ENCODE data around the gene KRTAP4-12. TPM values are rescaled to one million over a fixed set of nuclear protein-coding genes. Genes with fewer than 3 reads are reported as not detected.
"Not testable (repeated sequence)": the region's sequence is repeated elsewhere in the genome, so short reads cannot be mapped to it uniquely, and the experiment has no call there.

The KRTAP4-12 gene
- total RNA-seq, 1 donor from 2014 or later, result not detected

DNA sequence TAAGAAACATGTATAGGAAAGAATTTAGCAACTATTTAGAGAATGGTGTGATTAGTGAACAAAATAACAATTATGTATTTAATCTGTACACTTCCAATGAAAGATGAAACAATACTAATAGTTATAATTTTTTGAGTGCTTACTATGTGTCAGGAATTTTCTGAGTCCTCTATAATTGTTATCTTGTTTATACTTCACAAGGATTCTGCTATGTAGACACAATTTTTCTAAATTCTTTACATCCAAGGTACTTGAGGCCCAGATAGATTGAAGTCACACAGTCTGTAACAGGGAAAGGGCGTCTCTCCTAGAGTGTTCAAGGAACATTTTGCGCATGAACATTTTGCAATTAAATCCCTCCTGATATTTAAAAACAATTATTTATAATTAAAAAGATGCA, 1.1 kb upstream of the KRTAP4-12 start:
- no peak for DNase-seq

DNA sequence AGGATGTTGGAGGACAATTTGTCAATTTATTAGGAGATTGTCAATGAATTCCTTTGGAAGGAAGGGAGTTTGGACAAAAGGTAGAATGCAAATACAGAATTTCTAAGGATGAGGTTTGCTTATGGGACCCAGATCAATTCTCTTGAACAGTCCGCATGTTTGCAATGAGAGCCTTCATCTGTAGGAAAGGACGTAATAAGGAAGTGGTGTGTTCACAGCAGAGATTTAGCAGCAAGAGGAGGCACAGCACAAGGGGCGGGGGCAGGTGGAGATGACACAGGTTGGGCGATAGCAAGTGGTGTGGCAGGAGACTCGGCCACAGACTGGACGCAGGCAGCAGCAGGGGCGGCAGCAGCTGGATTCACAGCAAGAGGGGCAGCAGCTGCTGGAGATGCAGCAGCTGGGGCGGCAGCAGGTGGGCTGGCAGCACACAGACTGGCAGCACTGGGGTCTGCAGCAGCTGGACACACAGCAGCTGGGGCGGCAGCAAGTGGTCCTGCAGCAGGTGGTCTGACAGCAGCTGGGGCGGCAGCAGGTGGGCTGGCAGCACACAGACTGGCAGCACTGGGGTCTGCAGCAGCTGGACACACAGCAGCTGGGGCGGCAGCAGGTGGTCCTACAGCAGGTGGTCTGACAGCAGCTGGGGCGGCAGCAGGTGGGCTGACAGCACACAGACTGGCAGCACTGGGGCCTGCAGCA, 541 bp downstream of the KRTAP4-12 start:
- not testable (repeated sequence) for DNase-seq

DNA sequence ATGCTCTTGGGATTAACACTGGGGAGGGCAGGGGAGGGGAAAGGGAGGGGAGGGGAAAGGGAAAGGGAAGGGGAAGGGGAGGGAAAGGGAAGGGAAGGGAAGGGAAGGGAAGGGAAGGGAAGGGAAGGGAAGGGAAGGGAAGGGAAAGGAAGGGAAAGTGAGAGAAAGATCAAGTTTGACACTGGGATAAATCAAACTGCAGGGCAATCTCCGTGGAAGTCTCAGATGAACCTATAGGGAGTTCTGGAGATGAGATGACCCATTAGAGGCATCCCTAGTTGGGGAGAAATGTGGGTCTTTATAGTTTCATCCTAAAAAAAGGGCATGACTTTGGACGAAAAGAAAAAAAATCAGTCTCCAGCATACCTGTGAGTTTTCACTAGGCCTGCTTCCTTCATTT, 2.2 kb downstream of the KRTAP4-12 start:
- DNase-seq, result no peak

DNA sequence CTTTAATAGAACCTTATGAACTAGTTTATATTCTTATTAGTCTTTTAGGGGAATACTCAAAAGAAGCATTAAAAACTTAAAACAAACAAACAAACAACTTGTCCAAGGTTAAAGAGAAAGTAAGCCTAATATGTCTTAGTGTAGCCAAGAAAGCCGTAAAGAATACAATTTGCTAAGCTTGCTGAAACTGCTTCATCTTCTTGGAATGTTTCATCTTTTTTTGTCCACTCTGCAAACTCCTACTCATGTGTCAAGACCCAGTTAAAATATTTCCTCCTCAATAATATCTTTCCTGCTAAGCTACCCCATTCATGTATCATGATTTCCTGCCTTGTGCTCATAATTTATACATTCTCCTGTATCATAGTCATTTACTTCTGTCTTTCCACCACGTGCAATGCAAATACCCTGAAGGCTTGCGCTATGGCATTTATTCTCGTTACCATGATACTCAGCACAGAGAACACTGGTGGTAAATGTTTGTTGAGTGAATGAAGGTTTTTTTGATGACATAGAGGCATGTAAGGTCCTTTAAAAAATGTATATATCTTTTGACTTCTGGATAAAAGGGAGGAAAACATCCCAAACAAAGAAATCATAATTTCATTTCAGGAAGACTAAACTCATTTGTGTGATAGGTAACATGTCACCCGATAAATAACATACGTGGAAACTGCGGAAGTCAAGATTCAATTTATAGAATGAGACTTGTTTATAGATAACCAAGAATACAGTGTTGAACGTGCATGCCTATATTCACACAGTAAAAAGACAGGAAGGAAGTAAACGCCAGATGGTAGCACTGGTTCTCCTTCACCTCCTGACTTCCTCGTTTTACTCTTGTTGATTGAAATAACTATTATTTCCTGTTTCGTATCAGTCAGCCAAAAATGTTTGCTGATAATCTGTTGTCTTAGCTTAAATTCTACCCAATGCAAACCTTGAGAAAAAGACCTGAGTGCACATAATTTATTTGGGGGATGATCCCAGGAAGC, 4.0 kb downstream of the KRTAP4-12 start:
- not testable (repeated sequence) for DNase-seq

DNA sequence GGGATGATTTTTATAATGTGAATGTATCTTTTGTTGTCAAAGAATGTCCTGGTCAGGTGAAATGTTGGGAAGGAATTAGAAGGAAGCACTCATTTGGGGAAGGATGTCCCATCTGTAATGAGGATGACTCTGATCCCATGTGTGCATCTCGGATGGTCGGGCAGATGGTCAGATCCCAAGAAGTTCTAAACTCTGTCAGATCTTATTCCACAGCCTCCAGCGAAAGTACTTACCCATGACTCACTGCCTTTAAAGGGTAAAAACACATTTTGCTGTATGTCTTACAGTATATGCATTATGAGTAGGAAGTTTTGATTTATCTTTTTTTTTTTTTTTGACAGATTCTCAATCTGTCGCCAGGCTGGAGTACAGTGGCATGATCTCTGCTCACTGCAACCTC, 5.3 kb downstream of the KRTAP4-12 start:
- DNase-seq, result no peak

DNA sequence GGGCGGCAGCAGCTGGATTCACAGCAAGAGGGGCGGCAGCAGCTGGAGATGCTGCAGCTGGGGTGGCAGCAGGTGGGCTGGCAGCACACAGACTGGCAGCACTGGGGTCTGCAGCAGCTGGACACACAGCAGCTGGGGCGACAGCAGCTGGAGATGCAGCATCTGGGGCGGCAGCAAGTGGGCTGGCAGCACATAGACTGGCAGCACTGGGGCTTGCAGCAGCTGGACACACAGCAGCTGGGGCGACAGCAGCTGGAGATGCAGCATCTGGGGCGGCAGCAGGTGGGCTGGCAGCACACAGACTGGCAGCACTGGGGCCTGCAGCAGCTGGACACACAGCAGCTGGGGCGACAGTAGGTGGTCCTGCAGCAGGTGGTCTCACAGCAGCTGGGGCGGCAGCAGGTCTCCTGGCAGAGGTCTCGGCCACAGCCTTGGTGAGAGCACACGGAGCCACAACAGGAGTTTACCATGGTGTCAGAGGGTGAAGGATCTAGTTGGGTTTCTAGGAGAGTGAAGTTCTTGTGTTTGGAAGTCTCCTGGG, 6.1 kb downstream of the KRTAP4-12 start, which contains the start of gene KRTAP4-11:
Gene KRTAP4-11 (minus strand): TSS at position 528 of the 541 bp plus-strand sequence. CDS start 58 bp downstream, at position 470.
- not testable (repeated sequence) for DNase-seq

DNA sequence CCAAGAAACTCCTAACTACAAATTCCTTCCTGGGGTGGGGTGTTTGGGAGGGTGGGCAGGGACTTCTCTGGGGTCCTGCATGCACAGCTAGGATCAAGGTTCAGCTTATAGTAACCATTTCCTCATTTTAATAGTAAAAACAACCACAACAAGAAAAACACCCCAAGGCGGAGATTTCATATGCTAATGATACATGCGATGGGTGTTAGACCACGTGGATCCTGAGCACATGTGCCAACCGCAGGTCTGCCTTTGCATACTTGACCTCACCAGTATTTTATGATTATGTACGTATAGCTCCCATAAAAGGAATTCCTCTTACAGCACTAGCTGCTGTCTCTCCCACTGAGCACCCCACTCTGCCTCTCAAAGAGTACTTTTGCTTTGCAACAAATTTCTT, 7.7 kb downstream of the KRTAP4-12 start:
- DNase-seq, result no peak

DNA sequence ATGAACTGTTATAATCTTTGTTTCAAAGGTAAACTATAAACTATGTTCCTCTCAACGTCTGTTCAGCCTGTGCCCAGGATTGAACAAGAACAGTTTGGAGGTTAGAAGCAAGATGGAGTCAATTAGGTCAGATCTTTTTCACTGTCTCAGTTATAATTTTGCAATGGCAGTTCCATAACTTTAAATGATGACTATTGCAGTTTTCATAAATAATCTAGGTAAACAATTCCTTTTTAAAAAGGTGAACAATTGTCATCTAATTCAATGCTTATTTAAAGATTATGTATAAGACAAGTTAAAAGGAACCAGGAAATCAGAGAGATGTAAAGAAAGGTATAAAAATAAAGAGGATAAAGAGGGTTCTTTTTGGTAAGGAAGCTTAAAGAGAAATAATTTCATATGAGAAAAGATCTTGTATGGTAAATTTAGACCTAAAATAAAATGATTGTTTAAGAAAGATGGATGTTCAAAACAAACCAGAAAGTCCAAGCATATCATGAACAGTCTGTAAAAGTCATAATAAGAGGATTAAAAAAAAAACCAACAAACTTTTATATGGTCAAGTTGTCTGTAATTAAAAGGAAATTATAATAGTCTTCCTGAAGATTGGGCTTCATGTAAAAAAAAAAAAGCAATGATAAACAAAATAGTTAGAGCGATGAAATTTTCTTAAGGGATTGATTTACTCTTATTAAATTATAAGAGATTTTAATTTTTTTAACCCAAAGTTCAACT, 12.7 kb downstream of the KRTAP4-12 start:
- DNase-seq, result no peak

DNA sequence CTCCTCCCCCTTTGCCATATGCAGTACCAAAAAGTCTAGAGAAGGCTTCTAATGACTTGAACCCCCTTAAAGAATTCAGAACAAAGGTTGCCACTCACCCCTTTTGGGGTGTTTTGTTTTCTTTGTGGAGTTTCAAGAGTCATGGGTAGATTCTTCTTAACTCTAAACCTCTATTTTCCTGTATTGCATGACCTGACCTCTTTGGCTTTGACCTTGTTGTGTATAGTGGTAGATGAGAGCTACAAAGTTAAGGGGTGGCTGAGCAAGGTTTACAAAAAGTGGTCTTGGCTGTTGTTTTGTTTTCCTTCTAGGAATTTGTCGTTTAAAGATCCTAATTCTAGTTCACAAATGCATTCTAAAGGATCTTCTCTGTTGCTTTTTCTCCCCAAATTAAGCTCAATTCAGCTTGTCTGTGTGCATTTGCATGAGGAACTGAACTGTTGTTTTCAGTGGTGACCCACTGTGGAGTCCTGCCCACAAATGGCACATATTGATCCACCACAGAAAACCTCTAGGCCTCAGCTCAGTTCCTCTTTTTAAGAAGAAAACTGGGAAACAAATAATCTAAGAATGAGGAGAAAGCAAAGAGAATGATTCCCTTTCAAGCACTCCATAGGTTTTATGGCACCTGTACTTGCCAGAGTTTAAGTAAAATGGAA, 15.1 kb downstream of the KRTAP4-12 start:
- DNase-seq, result not testable (repeated sequence)

DNA sequence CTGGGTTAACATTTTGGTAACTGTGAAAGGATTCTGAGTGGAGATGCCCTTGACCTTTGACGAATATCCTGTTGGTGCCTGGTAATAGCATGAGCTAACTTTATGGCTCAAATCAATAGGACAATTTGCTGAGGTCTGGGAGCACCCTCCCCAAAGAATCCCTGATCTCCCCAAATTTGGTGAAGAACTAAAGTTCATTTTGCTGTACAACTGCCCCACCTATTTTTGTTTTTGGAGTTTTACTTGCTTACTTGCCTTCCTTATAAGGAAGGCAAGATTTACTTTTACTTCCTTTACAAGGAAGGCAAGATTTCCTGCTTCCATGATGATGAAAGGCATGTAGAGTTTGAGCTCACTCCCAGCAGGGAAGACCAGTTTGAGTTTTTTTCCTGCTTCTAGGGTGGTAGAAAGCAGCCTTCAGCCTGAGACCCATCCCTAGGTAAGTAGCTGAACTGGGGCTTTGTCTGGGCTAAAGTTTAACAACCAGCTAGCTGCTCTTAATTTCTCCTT, 16.0 kb downstream of the KRTAP4-12 start:
- no peak for DNase-seq

DNA sequence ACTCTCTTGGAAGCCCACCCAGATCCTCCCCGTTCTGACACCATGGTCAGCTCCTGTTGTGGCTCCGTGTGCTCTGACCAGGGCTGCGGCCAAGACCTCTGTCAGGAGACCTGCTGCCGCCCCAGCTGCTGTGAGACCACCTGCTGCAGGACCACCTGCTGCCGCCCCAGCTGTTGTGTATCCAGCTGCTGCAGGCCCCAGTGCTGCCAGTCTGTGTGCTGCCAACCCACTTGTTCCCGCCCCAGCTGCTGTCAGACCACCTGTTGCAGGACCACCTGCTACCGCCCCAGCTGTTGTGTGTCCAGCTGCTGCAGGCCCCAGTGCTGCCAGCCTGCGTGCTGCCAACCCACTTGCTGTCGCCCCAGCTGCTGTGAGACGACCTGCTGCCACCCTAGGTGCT, 18.6 kb downstream of the KRTAP4-12 start, which contains the start of gene KRTAP4-9:
Gene KRTAP4-9 (plus strand): TSS at position 43 of the 400 bp plus-strand sequence. CDS start 0 bp downstream, at position 43.
- DNase-seq, result not testable (repeated sequence)

DNA sequence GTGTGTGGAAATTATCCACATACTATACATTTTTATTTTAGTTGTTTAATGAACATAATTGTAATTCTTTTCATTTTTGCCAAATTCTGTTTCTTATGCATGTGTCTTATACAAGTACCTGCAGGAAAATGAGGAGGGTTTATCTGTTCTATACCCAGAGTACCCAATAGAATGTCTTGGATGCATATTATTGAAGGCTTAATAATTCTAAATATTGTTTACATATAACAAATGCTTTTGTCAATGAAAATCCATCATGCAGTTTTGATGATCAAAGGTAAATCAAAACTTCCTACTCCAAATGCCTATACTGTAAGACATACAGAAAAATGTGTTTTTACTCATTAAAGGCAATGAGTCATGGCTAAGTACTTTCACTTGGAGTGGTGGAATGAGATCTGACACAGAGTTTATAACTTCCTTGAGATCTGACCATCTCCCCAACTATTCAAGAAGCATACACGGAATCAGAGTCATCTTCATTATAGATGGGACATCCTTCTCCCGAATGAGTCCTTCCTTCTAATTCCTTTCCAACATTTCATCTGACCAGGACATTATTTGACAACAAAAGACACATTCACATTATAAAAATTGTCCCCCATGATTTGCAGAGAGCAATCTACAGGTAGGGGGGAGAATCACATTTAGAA, 19.5 kb downstream of the KRTAP4-12 start:
- not testable (repeated sequence) for DNase-seq

DNA sequence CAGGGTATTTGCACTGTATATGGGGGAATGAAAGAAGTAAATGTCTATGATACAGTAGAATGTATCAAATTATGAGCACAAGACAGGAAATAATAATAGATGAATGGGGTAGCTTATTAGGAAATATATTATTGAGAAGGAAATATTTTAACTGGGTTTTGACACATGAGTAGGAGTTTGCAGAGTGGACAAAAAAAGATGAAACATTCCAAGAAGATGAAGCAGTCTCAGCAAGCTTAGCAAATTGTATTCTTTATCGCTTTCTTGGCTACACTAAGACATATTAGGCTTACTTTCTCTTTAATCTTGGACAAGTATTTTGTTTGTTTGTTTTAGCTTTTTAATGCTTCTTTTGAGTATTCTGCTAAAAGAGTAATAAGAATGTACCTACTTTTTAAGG, 20.1 kb downstream of the KRTAP4-12 start:
- DNase-seq, result no peak

DNA sequence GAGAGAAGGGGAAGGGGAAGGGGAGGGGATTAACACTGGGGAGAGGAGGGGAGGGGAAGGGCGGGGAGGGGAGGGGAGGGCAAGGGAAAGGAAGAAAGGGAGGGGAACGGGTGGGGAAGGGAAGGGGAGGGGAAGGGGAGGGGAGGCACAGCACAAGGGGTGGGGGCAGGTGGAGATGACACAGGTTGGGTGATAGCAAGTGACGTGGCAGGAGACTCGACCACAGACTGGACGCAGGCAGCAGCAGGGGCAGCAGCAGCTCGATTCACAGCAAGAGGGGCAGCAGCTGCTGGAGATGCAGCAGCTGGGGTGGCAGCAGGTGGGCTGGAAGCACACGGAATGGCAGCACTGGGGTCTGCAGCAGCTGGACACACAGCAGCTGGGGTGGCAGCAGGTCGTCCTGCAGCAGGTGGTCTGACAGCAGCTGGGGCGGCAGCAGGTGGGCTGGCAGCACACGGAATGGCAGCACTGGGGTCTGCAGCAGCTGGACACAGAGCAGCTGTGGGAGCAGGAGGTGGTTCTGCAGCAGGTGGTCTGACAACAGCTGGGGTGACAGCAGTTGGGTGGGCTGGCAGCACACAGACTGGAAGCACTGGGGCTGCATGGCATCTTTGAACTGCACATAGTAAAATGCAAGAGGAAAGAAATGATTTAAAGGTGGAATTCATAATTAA, 22.3 kb downstream of the KRTAP4-12 start, which contains the start of gene KRTAP4-16:
Gene KRTAP4-16 (minus strand): TSS at position 624 of the 674 bp plus-strand sequence. CDS start 0 bp downstream, at position 624.
- DNase-seq, result no peak

DNA sequence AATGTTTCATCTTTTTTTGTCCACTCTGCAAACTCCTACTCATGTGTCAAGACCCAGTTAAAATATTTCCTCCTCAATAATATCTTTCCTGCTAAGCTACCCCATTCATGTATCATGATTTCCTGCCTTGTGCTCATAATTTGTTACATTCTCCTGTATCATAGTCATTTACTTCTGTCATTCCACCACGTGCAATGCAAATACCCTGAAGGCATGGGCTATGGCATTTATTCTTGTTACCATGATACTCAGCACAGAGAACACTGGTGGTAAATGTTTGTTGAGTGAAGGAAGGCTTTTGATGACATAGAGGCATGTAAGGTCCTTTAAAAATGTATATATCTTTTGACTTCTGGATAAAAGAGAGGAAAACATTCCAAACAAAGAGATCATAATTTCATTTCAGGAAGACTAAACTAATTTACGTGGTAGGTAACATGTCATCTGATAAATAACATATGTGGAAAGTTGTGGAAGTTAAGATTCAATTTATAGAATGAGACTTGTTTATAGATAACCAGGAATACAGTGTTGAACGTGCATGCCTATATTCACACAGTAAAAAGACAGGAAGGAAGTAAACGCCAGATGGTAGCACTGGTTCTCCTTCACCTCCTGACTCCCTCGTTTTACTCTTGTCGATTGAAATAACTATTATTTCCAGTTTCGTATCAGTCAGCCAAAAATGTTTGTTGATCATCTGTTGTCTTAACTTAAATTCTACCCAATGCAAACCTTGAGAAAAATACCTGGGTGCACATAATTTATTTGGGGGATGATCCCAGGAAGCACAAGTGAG, 24.1 kb downstream of the KRTAP4-12 start:
- DNase-seq, result peak; percentile 41

DNA sequence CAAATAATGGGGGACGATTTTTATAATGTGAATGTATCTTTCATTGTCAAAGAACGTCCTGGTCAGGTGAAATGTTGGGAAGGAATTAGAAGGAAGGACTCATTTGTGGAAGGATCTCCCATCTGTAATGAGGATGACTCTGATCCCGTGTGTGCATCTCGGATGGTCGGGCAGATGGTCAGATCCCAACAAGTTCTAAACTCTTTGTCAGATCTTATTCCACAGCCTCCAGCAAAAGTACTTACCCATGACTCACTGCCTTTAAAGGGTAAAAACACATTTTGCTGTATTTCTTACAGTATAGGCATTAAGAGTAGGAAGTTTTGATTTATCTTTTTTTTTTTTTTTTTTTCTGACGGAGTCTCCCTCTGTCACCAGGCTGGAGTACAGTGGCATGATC, 25.5 kb downstream of the KRTAP4-12 start:
- no peak for DNase-seq

DNA sequence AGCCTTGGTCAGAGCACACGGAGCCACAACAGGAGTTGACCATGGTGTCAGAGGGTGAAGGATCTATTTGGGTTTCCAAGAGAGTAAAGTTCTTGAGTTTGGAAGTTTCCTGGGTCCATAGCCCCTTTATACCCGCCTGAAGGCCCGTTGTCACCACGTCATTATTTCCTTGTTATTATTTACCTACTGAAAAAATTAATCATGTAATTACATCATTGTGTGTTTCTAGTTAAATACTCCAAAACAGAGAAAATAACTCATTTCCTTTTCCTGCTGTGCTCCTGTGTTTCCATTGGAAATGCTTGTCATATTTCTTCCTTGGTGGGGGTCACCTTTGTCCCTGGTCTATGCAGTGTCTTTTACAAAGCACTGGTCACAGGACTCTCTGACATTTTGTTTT, 25.9 kb downstream of the KRTAP4-12 start, which contains the start of gene KRTAP4-8:
Gene KRTAP4-8 (minus strand): TSS at position 101 of the 400 bp plus-strand sequence. CDS start 58 bp downstream, at position 43.
- no peak for DNase-seq

DNA sequence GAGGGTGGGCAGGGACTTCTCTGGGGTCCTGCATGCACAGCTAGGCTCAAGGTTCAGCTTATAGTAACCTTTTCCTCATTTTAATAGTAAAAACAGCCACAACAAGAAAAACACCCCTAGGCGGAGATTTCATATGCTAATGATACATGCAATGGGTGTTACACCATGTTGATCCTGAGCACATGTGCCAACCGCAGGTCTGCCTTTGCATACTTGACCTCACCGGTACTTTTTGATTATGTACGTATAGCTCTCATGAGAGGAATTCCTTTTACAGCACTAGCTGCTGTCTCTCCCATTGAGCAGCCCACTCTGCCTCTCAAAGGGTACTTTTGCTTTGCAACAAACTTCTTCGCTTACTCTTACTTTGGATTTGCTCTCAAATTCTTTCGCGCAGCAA, 27.9 kb downstream of the KRTAP4-12 start:
- DNase-seq, result no peak

Measured in tongue (tissue), 2 donors.